Measurements from ENCODE around the gene PPIC.

The PPIC gene

GRCh38 chr5:123036391-123037103, at the start of gene PPIC:
PPIC (minus strand) TSS chr5:123036725; CDS start chr5:123036625, 100 bp downstream.
- peak; percentile 16 to 31 for DNase-seq

- DNase-seq: no peak
Observed at GRCh38 chr5:123085638-123086286, 49.2 kb upstream of the PPIC start.

- no peak for DNase-seq
Observed at GRCh38 chr5:123084730-123085605, 48.4 kb upstream of the PPIC start.

GRCh38 chr5:123083298-123083697, 46.8 kb upstream of the PPIC start:
- no peak for DNase-seq

GRCh38 chr5:123080215-123080614, 43.7 kb upstream of the PPIC start:
- DNase-seq: no peak

- DNase-seq: no peak
Observed at GRCh38 chr5:123075521-123076163, 39.1 kb upstream of the PPIC start.

GRCh38 chr5:123068368-123068938, 31.9 kb upstream of the PPIC start:
- DNase-seq: no peak

- no peak for DNase-seq
Observed at GRCh38 chr5:123066016-123066415, 29.5 kb upstream of the PPIC start.

- no peak for DNase-seq
Observed at GRCh38 chr5:123059455-123059854, 22.9 kb upstream of the PPIC start.

GRCh38 chr5:123051206-123051605, 14.7 kb upstream of the PPIC start:
- no peak for DNase-seq

GRCh38 chr5:123047706-123048105, 11.2 kb upstream of the PPIC start:
- no peak for DNase-seq

GRCh38 chr5:123046222-123046621, 9.7 kb upstream of the PPIC start:
- DNase-seq: no peak

GRCh38 chr5:123044926-123045617, 8.5 kb upstream of the PPIC start:
- no peak for DNase-seq

- DNase-seq: no peak
Observed at GRCh38 chr5:123039673-123040072, 3.1 kb upstream of the PPIC start.

GRCh38 chr5:123037104-123037418, 536 bp upstream of the PPIC start:
- no peak for DNase-seq

GRCh38 chr5:123035918-123036390, 571 bp downstream of the PPIC start:
- DNase-seq: peak; percentile 7 to 8

- peak; percentile 12 to 22 for DNase-seq
Observed at GRCh38 chr5:123035360-123035917, 1.1 kb downstream of the PPIC start.

GRCh38 chr5:123033157-123033671, 3.3 kb downstream of the PPIC start:
- DNase-seq: no peak

GRCh38 chr5:123028222-123028621, 8.3 kb downstream of the PPIC start:
- no peak for DNase-seq

GRCh38 chr5:123014689-123015088, 21.8 kb downstream of the PPIC start:
- DNase-seq: no peak

GRCh38 chr5:123012321-123012720, 24.2 kb downstream of the PPIC start:
- no peak for DNase-seq

GRCh38 chr5:123007754-123008153, 28.8 kb downstream of the PPIC start:
- no peak for DNase-seq

Data from activated CD4-positive, alpha-beta T cell treated with anti-CD3 and anti-CD28 coated beads, Interleukin-2, amount 50 U/mL, for 48 hours (primary cell).